ENCODE data around the gene ICA1.
"Not testable (repeated sequence)": the region's sequence is repeated elsewhere in the genome, so short reads cannot be mapped to it uniquely, and the experiment has no call there.

The ICA1 gene

DNA sequence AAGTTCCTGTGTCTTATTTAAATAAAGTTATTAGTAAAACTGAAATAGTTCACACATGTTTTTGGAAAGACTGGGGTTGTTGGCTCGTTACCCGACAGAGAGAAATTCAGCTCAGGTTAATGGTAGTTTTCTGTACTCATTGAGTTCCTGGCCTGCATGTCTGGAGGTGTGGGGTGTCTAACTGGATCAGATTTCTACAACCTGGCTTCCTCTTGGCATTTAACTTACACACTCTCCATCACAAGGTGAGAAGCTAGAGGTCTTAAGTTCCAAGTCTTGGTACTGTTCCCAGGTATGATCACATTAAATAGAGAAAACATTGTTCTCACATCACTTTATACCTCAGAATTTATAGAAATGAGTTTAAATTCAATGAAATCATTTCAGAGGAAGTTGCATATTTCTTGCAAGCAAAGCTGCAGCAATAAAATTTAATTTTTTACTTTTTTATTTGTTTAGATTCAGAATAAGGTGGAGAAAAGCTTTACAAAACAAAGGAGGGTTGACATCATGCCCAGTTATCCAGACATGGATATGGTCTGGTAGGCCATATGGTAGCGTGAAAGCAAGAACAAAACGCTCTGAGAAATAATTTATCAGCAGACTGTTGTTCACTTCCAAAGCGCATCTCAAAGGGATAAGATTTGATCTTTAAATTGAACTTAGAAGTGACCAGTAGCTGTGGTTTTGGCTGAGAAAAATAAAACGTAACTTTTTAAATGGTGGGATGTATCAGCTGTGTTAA is 172.8 kb downstream of the ICA1 start:
- no peak for DNase-seq

- DNase-seq, result no peak
These were observed 175.7 kb downstream of the ICA1 start for GRCh38 chr7:8086239-8086638.

GRCh38 chr7:8085420-8085819 is 176.5 kb downstream of the ICA1 start:
- no peak for DNase-seq

- DNase-seq, result no peak
These were observed 177.1 kb downstream of the ICA1 start for GRCh38 chr7:8084836-8085235.

DNA sequence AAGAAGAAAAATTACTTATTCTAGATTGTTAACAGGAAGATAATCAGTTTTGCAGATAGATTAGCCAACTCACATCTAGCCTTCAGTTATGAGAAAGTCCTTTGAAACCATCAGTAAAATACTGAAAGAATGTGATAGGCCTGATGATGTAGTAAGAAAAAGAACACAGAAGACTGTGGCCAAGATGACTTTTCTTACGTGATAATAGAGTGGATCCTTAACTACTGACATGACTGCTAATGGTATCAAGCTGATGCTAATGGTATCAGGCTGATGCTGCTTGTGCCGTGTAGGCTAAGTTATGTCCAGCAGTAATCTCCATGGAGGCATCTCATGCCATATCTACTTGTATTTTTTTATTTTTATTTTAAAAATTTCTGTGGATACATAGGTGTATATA is 179.2 kb downstream of the ICA1 start:
- DNase-seq, result no peak

GRCh38 chr7:8078418-8078817 is 183.5 kb downstream of the ICA1 start:
- DNase-seq, result no peak

- DNase-seq, result no peak
These were observed 191.4 kb downstream of the ICA1 start for GRCh38 chr7:8070451-8071180.

DNA sequence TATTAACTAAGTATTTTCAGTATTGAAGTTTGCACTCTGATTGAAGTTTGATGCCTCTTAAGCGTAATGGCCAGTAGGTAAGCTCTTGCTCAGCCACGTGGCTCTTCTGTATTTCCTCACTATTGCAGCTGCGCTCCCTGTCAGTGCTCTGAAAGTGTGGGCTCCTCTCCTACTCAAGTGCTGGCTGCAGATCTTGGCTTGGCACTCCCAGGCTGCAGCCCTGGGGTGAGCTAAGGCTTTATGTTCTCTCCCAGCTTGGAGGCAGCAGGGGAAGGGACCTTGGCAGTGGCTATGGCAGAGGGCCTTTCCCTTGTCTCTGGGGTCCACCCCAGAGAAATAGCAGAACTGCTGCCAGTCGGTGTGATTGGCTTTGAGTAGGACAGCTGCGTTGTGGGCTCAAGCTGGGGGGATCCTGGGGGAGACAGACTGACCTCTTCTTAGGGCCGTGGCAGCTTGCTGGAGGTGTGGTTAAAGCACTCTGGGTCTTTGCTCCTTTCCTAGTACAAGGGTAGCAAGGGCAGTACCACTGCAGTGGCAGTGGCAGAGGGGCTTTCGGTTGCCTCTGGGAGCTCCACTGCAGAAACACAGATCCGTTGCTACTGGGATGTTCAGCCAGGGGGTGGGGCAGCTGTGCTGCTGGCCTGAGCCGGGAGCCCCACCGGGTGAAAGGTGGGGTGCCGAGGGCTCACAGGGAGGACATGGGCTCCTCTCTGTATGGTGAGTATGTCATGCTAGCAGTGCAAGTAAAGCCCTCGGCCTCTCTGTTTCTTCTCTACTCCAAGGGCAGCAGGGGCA is 192.9 kb downstream of the ICA1 start:
- DNase-seq, result no peak

DNA sequence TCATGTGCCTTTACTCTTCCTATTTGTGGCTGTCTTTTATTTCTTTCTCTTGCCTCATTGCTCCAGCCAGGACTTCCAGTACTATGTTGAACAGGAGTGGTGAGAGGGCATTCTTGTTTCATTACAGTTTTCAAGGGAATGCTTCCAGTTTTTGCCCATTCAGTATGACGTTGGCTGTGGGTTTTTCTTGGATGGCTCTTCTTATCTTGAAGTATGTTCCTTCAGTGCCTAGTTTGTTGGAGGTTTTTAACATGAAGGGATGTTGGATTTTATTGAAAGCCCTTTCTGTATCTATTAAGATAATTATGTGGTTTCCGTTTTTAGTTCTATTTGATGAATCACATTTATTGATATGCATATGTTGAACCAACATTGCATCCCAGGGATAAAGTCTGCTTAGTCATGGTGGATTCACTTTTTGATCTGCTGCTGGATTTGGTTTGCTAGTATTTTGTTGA is 196.6 kb downstream of the ICA1 start:
- no peak for DNase-seq

DNA sequence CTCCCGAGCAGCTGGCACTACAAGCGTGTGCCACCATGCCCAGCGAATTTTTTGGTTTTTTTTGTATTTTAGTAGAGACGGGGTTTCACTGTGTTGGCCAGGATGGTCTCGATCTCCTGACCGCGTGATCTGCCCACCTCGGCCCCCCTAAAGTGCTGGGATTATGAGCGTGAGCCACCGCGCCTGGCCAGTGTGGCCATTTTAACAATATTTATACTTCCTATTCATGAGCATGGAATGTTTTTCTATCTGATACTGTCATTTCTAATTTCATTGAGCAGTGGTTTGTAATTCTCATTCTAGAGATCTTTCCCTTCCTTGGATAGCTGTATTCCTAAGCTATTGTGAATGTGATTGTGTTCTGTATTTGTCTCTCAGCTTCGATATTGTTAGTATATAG is 197.1 kb downstream of the ICA1 start:
- DNase-seq, result no peak

- no peak for DNase-seq
These were observed 198.2 kb downstream of the ICA1 start for GRCh38 chr7:8063706-8064297.

DNA sequence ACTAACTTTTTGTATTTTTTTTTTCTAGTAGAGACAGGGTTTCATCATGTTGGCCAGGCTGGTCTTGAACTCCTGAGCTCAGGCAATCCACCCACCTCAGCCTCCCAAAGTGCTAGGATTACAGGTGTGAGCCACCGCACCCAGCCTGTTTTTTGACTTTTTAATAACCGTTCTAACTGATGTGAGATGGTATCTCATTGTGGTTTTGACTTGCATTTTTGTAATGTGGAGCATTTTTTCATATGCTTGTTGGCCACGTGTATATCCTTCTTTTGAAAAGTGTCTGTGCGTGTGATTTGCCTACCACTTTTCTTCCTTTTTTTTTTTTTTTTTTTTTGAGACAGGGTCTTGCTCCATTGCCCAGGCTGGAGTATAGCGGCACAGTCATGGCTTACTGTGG is 198.7 kb downstream of the ICA1 start:
- not testable (repeated sequence) for DNase-seq
